Activated B cell treated with CpG ODN at 0.5 μM for 24 hours (primary cell): ENCODE measurements around the gene ZBTB17. TPM values are rescaled to one million over a fixed set of nuclear protein-coding genes. Genes with fewer than 3 reads are reported as not detected.

Experiments used
- ATAC-seq: fragments of 200-7000 bp; cut with Tn5 transposase; one replicate; pipeline ENCODE4 v1.10.0; 2021; ENCODE audit warnings: low read depth, mild to moderate bottlenecking, moderate library complexity
- CTCF ChIA-PET: fragments of 350-600 bp; sonication (Branson Sonifier 250); formaldehyde crosslinking; loops from one replicate; lab custom pipeline; 2021; ENCODE audit warnings: antibody characterized with exemption; lab: Charles Lee
- POLR2A ChIA-PET: fragments of 350-600 bp; sonication (Branson Sonifier 250); formaldehyde crosslinking; loops from one replicate; lab custom pipeline; 2021; ENCODE audit warnings: antibody characterized with exemption; lab: Charles Lee
- DNase-seq: peaks from one replicate; pipeline ENCODE4 v3.0.0; 2022
- H3K27ac Mint-ChIP-seq: one replicate; pipeline ENCODE4 v1.8.0; 2020; ENCODE audit warnings: mixed read lengths
- H3K27me3 Mint-ChIP-seq: one replicate; pipeline ENCODE4 v1.8.0; 2021; ENCODE audit warnings: mixed read lengths
- H3K36me3 Mint-ChIP-seq: one replicate; pipeline ENCODE4 v1.8.0; 2021; ENCODE audit warnings: low read depth, mixed read lengths
- H3K4me1 Mint-ChIP-seq: one replicate; pipeline ENCODE4 v1.8.0; 2021; ENCODE audit warnings: mixed read lengths
- H3K4me3 Mint-ChIP-seq: one replicate; pipeline ENCODE4 v1.8.0; 2020; ENCODE audit warnings: mild to moderate bottlenecking, mixed read lengths
- H3K9me3 Mint-ChIP-seq: one replicate; pipeline ENCODE4 v1.8.0; 2020; ENCODE audit warnings: mixed read lengths
- intact Hi-C: fragments of 100-400 bp; cut with micrococcal nuclease; formaldehyde crosslinking; loops from one replicate; pipeline ENCODE4 v1.15.1; 2024
- total RNA-seq: library from RNA; stranded (reverse); gene quantifications from 2 replicates; pipeline ENCODE4 v1.2.3, GENCODE V29; 2022
- TF ChIP-seq, protein P1 (sequence below): fragments of 200-600 bp; IDR thresholded peaks from one replicate; pipeline ENCODE4 v1.8.0; 2022; ENCODE audit warnings: antibody characterized with exemption, mild to moderate bottlenecking

Gene ZBTB17
- total RNA-seq, 1 donor from 2014 or later, result 121 TPM

DNA sequence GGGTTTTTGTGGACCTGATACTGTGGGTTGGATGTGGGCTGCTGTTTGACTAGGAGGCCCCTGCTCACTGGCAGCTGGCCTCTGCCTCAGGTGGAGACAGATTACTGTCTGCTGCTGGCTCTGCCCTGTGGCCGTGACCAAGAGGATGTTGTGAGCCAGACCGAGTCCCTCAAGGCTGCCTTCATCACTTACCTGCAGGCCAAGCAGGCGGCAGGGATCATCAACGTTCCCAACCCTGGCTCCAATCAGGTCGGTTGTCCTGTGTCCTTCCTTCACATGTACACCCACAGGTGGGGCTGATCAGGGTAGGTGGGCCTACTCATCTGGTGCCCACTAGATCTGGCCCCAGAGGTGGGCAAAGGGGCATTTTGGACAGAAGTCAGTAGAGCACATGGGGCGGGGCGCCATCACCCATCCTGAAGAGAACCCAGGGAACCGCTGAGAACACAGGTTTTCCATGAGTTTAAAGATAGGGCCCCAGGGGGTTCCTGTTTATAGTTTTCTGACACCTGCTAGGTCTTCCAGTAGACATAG is 37.2 kb downstream of the ZBTB17 start:
- TF ChIP-seq, protein P1, sequence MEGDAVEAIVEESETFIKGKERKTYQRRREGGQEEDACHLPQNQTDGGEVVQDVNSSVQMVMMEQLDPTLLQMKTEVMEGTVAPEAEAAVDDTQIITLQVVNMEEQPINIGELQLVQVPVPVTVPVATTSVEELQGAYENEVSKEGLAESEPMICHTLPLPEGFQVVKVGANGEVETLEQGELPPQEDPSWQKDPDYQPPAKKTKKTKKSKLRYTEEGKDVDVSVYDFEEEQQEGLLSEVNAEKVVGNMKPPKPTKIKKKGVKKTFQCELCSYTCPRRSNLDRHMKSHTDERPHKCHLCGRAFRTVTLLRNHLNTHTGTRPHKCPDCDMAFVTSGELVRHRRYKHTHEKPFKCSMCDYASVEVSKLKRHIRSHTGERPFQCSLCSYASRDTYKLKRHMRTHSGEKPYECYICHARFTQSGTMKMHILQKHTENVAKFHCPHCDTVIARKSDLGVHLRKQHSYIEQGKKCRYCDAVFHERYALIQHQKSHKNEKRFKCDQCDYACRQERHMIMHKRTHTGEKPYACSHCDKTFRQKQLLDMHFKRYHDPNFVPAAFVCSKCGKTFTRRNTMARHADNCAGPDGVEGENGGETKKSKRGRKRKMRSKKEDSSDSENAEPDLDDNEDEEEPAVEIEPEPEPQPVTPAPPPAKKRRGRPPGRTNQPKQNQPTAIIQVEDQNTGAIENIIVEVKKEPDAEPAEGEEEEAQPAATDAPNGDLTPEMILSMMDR, result no peak
- DNase-seq (no peak), ATAC-seq (no peak)
- H3K9me3 Mint-ChIP-seq, result no peaks in the 10 kb centered on the region
- peak overlapping the region; percentile 81 for H3K27ac Mint-ChIP-seq
- ChIA-PET POLR2A (interaction anchor here (0.7 to 1.7 kb wide), 2 partner anchors 24 to 36 kb away, joined by 3 to 4 read pairs; no protein-coding TSS in a partner anchor), CTCF (interaction anchor here (1.7 to 3.4 kb wide), 2 partner anchors 123 to 135 kb away, joined by 5 to 15 read pairs; no protein-coding TSS in a partner anchor)
- no peak overlapping the region for H3K4me3 Mint-ChIP-seq
- H3K36me3 Mint-ChIP-seq, result peaks cover 91% of the 10 kb centered on the region
- intact Hi-C loops, result loop anchor here (5.0 kb wide), 1 partner anchor 39 kb away; the partner anchor contains the start of gene ZBTB17
- H3K4me1 Mint-ChIP-seq, result peaks cover 7% of the 10 kb centered on the region
- H3K27me3 Mint-ChIP-seq, result no peaks in the 10 kb centered on the region

DNA sequence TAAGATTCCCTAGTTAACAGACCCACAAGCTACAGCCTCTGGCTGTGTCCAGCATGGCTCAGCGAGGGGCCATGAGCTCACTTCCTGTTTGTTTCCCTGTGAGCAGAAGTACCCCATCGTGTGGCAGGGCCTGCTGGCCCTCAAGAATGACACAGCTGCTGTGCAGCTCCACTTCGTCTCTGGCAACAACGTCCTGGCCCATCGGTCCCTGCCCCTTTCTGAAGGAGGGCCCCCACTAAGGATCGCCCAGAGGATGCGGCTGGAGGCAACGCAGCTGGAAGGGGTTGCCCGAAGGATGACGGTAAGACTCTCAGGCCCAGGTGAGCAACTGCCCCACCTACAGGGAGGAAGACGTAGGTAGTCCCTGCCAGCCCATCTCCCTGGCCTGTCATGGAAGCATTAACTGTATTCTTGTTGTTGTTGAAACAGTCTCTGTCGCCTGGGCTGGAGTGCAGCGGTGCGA is 38.2 kb downstream of the ZBTB17 start:
- H3K27ac Mint-ChIP-seq, result peak overlapping the region; percentile 86
- H3K9me3 Mint-ChIP-seq, result no peaks in the 10 kb centered on the region
- ChIA-PET POLR2A (interaction anchor here (0.5 to 1.7 kb wide), 4 partner anchors 11 to 37 kb away, joined by 3 to 4 read pairs (median 3); no protein-coding TSS in a partner anchor), CTCF (interaction anchor here (1.0 to 3.4 kb wide), 3 partner anchors 120 to 134 kb away, joined by 4 to 15 read pairs (median 5); no protein-coding TSS in a partner anchor)
- ATAC-seq (no peak), DNase-seq (no peak)
- TF ChIP-seq, protein P1, result no peak
- peaks cover 92% of the 10 kb centered on the region for H3K36me3 Mint-ChIP-seq
- peaks cover 7% of the 10 kb centered on the region for H3K4me1 Mint-ChIP-seq
- H3K4me3 Mint-ChIP-seq, result no peak overlapping the region
- H3K27me3 Mint-ChIP-seq, result no peaks in the 10 kb centered on the region
- intact Hi-C loops, result loop anchor here (5.0 kb wide), 1 partner anchor 40 kb away; the partner anchor contains the start of gene ZBTB17

DNA sequence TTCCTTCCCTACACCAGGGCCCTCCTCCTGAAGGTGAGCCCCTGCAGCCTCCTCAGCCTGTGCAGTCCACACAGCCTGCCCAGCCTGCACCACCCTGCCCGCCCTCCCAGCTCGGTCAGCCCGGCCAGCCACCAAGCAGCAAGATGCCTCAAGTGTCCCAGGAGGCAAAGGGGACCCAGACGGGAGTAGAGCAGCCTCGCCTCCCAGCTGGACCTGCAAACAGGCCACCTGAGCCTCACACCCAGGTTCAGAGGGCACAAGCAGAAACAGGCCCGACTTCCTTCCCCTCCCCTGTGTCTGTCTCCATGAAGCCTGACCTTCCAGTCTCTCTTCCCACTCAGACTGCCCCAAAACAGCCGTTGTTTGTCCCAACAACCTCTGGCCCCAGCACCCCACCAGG is 38.8 kb downstream of the ZBTB17 start:
- Mint-ChIP-seq H3K9me3 (no peaks in the 10 kb centered on the region), H3K4me1 (peaks cover 7% of the 10 kb centered on the region), H3K27me3 (no peaks in the 10 kb centered on the region), H3K27ac (peak overlapping the region; percentile 86), H3K4me3 (no peak overlapping the region), H3K36me3 (peaks cover 92% of the 10 kb centered on the region)
- POLR2A ChIA-PET, result interaction anchor here (0.6 to 1.7 kb wide), 5 partner anchors 25 to 142 kb away, joined by 3 to 9 read pairs (median 4); partner anchors contain the start of gene ZBTB17
- ATAC-seq, result no peak
- intact Hi-C loops, result loop anchor here (5.0 kb wide), 1 partner anchor 40 kb away; the partner anchor contains the start of gene ZBTB17
- TF ChIP-seq, protein P1, result no peak
- no peak for DNase-seq
- CTCF ChIA-PET, result interaction anchor here (1.0 to 3.4 kb wide), 4 partner anchors 70 to 133 kb away, joined by 3 to 15 read pairs (median 4); no protein-coding TSS in a partner anchor

DNA sequence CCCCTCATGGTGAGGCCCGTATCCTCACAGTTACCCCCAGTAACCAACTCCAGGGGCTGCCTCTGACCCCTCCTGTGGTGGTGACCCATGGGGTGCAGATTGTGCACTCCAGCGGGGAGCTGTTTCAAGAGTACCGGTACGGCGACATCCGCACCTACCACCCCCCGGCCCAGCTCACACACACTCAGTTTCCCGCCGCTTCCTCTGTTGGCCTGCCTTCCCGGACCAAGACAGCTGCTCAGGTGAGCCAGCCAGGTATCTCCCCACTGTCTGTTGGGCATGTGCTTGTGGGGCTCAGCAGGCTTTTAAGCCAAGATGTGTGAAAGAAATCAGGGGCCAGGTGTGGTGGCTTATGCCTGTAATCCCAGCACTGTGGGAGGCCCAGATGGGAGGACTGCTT is 39.9 kb downstream of the ZBTB17 start:
- Mint-ChIP-seq H3K4me3 (no peak overlapping the region), H3K9me3 (no peaks in the 10 kb centered on the region), H3K27me3 (no peaks in the 10 kb centered on the region), H3K4me1 (peaks cover 7% of the 10 kb centered on the region), H3K36me3 (peaks cover 93% of the 10 kb centered on the region), H3K27ac (no peak overlapping the region)
- TF ChIP-seq, protein P1, result no peak
- DNase-seq (no peak), ATAC-seq (no peak)
- intact Hi-C loops, result loop anchor here (5.0 kb wide), 1 partner anchor 41 kb away; the partner anchor contains the start of gene ZBTB17
- CTCF ChIA-PET, result interaction anchor here (3.4 kb wide), 1 partner anchor 121 kb away, joined by 15 read pairs; no protein-coding TSS in a partner anchor
- POLR2A ChIA-PET, result interaction anchor here (0.6 to 1.5 kb wide), 5 partner anchors 14 to 94 kb away, joined by 3 to 6 read pairs (median 4); partner anchors contain the start of gene ZBTB17
